Measurements from ENCODE around the gene BAIAP3. TPM values are rescaled to one million over a fixed set of nuclear protein-coding genes. Genes with fewer than 3 reads are reported as not detected.

The BAIAP3 gene
- total and polyA plus RNA-seq, 4 donors, result 4.5 to 46.6 (median 11.9) TPM

- Histone ChIP-seq H3K27ac (ENCODE audit: low read depth in 1 of 2, low read length in 1 of 2) (peak overlapping the region; percentile 40 to 99), H3K27me3 (ENCODE audit: control insufficient read depth in 3 of 3, insufficient read depth in 3 of 3, low read length in 2 of 3) (no peaks in the 10 kb centered on the region), H3K4me3 (peak overlapping the region; percentile 81), H3K9ac (ENCODE audit: insufficient read depth in 1 of 2, low read length in 2 of 2) (peak overlapping the region; percentile 63 to 82), H3K9me3 (ENCODE audit: control insufficient read depth in 4 of 4, insufficient read depth in 3 of 4, low read length in 3 of 4) (no peaks in the 10 kb centered on the region), H3K4me1 (ENCODE audit: control insufficient read depth in 5 of 5, insufficient read depth in 5 of 5, low read length in 5 of 5) (peaks cover 0 to 28% (median 10%) of the 10 kb centered on the region in 5 donors), H3K36me3 (ENCODE audit: control insufficient read depth in 4 of 4, insufficient read depth in 4 of 4, low read length in 4 of 4) (peaks cover 0 to 23% (median 2%) of the 10 kb centered on the region in 4 donors)
- peak in 1 of 3 donors; percentile 38 for DNase-seq
- WGBS, 2 donors, result 1% methylated on average over 76 to 77 of the region's 77 CpGs
- TF ChIP-seq, protein P1, sequence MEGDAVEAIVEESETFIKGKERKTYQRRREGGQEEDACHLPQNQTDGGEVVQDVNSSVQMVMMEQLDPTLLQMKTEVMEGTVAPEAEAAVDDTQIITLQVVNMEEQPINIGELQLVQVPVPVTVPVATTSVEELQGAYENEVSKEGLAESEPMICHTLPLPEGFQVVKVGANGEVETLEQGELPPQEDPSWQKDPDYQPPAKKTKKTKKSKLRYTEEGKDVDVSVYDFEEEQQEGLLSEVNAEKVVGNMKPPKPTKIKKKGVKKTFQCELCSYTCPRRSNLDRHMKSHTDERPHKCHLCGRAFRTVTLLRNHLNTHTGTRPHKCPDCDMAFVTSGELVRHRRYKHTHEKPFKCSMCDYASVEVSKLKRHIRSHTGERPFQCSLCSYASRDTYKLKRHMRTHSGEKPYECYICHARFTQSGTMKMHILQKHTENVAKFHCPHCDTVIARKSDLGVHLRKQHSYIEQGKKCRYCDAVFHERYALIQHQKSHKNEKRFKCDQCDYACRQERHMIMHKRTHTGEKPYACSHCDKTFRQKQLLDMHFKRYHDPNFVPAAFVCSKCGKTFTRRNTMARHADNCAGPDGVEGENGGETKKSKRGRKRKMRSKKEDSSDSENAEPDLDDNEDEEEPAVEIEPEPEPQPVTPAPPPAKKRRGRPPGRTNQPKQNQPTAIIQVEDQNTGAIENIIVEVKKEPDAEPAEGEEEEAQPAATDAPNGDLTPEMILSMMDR (IDR thresholded peaks at IDR 0.05; ENCODE audit: control extremely low read depth, extremely low read depth), result no peak
- ATAC-seq (ENCODE audit: insufficient read depth, low FRiP score), result no peak
Observed at GRCh38 chr16:1309888-1310831, 23.3 kb upstream of the BAIAP3 start.

- no peak for ATAC-seq (ENCODE audit: insufficient read depth, low FRiP score)
- WGBS, 2 donors, result 2 to 3% methylated on average over 14 of the region's 14 CpGs
- Histone ChIP-seq H3K27me3 (ENCODE audit: control insufficient read depth in 3 of 3, insufficient read depth in 3 of 3, low read length in 2 of 3) (no peaks in the 10 kb centered on the region), H3K4me1 (ENCODE audit: control insufficient read depth in 5 of 5, insufficient read depth in 5 of 5, low read length in 5 of 5) (peaks cover 0 to 28% (median 10%) of the 10 kb centered on the region in 5 donors), H3K27ac (ENCODE audit: low read depth in 1 of 2, low read length in 1 of 2) (peak overlapping the region in 1 of 2 donors; percentile 33), H3K4me3 (peak overlapping the region; percentile 81), H3K9ac (ENCODE audit: insufficient read depth in 1 of 2, low read length in 2 of 2) (peak overlapping the region; percentile 63 to 82), H3K36me3 (ENCODE audit: control insufficient read depth in 4 of 4, insufficient read depth in 4 of 4, low read length in 4 of 4) (peaks cover 0 to 29% (median 4%) of the 10 kb centered on the region in 4 donors), H3K9me3 (ENCODE audit: control insufficient read depth in 4 of 4, insufficient read depth in 3 of 4, low read length in 3 of 4) (no peaks in the 10 kb centered on the region)
- DNase-seq, result no peak
- TF ChIP-seq, protein P1 (IDR thresholded peaks at IDR 0.05; ENCODE audit: control extremely low read depth, extremely low read depth), result no peak
Observed at GRCh38 chr16:1310832-1311200, 22.6 kb upstream of the BAIAP3 start.

- peaks cover 0 to 28% (median 10%) of the 10 kb centered on the region in 5 donors for H3K4me1 ChIP-seq (ENCODE audit: control insufficient read depth in 5 of 5, insufficient read depth in 5 of 5, low read length in 5 of 5)
- DNase-seq, result no peak
- ATAC-seq (ENCODE audit: insufficient read depth, low FRiP score), result no peak
- TF ChIP-seq, protein P1 (IDR thresholded peaks at IDR 0.05; ENCODE audit: control extremely low read depth, extremely low read depth), result no peak
- H3K9ac ChIP-seq (ENCODE audit: insufficient read depth in 1 of 2, low read length in 2 of 2), result peak overlapping the region; percentile 8 to 63
- H3K27me3 ChIP-seq (ENCODE audit: control insufficient read depth in 3 of 3, insufficient read depth in 3 of 3, low read length in 2 of 3), result no peaks in the 10 kb centered on the region
- no peaks in the 10 kb centered on the region for H3K9me3 ChIP-seq (ENCODE audit: control insufficient read depth in 4 of 4, insufficient read depth in 3 of 4, low read length in 3 of 4)
- peak overlapping the region; percentile 81 for H3K4me3 ChIP-seq
- WGBS, 2 donors, result 19 to 29% methylated on average over 13 of the region's 13 CpGs
- peak overlapping the region in 1 of 2 donors; percentile 23 for H3K27ac ChIP-seq (ENCODE audit: low read depth in 1 of 2, low read length in 1 of 2)
- H3K36me3 ChIP-seq (ENCODE audit: control insufficient read depth in 4 of 4, insufficient read depth in 4 of 4, low read length in 4 of 4), result peaks cover 4 to 34% (median 8%) of the 10 kb centered on the region in 4 donors
Observed at GRCh38 chr16:1311212-1311737, 22.2 kb upstream of the BAIAP3 start.
